Right atrium auricular region (tissue), 2 donors: ENCODE data around the gene PGBD5. TPM values are rescaled to one million over a fixed set of nuclear protein-coding genes. Genes with fewer than 3 reads are reported as not detected.
A peak's percentile ranks its signal among the peaks of the same experiment; 100 is the strongest.

Experiments used
- DNase-seq: peaks from one replicate; pipeline ENCODE4 v3.0.0-alpha.2; 2019; ENCODE audit warnings: low spot score
- H3K27ac ChIP-seq, 2 donors: fragments of 200-600 bp; sonication (generic); 1 replicate in 1 of 2; 2 replicates in 1 of 2; pipeline ENCODE4 v1.5.1; 2016 to 2019
- H3K27me3 ChIP-seq, 2 donors: fragments of 200-600 bp; sonication (generic); one replicate each; pipeline versions ENCODE4 v1.5.1 to v1.6.0; 2017 to 2019
- H3K36me3 ChIP-seq: fragments of 200-600 bp; sonication (generic); one replicate; pipeline ENCODE4 v1.5.1; 2016
- H3K4me1 ChIP-seq, 2 donors: fragments of 200-600 bp; sonication (generic); one replicate each; pipeline versions ENCODE4 v1.5.1 to v1.6.0; 2017 to 2019
- H3K4me3 ChIP-seq, 2 donors: fragments of 200-600 bp; sonication (generic); 1 replicate in 1 of 2; 2 replicates in 1 of 2; pipeline ENCODE4 v1.5.1; 2017 to 2019; ENCODE audit warnings: mild to moderate bottlenecking in 1 of 2, moderate library complexity in 1 of 2
- H3K9me3 ChIP-seq, 2 donors: fragments of 200-600 bp; sonication (generic); one replicate each; pipeline ENCODE4 v1.5.1; 2019
- CTCF ChIP-seq, 2 donors: fragments of 200-600 bp; sonication (generic); IDR thresholded peaks; one replicate each; pipeline ENCODE4 v1.5.1; 2019; ENCODE audit warnings: antibody characterized with exemption in 2 of 2
- total RNA-seq, 2 donors: library from RNA; depleted of rRNA; stranded (reverse); fragments of >200 nt; gene quantifications; one replicate each; pipeline ENCODE4 v1.1.0, GENCODE V29; 2016

Gene PGBD5
- total RNA-seq, 2 donors from 2014 or later: 13.2 to 18.5 TPM

- Histone ChIP-seq H3K27me3 (no peaks in the 10 kb centered on the region), H3K4me1 (peaks cover 0 to 23% of the 10 kb centered on the region in 2 donors), H3K4me3 (no peak overlapping the region), H3K27ac (peak overlapping the region; percentile 73 to 77), H3K36me3 (no peaks in the 10 kb centered on the region), H3K9me3 (no peaks in the 10 kb centered on the region)
- no peak for DNase-seq
- no peak for TF ChIP-seq CTCF (IDR thresholded peaks at IDR 0.05)
Observed at GRCh38 chr1:230322967-230323547, 103.1 kb downstream of the PGBD5 start.

GRCh38 chr1:230322421-230322756, 103.7 kb downstream of the PGBD5 start:
- TF ChIP-seq CTCF (IDR thresholded peaks at IDR 0.05): no peak
- Histone ChIP-seq H3K4me1 (peaks cover 0 to 24% of the 10 kb centered on the region in 2 donors), H3K4me3 (no peak overlapping the region), H3K27ac (peak overlapping the region; percentile 73 to 77), H3K9me3 (no peaks in the 10 kb centered on the region), H3K36me3 (no peaks in the 10 kb centered on the region), H3K27me3 (no peaks in the 10 kb centered on the region)
- DNase-seq: no peak

GRCh38 chr1:230321741-230322420, 104.3 kb downstream of the PGBD5 start:
- H3K4me1 ChIP-seq: peaks cover 0 to 19% of the 10 kb centered on the region in 2 donors
- H3K27me3 ChIP-seq: no peaks in the 10 kb centered on the region
- H3K4me3 ChIP-seq: no peak overlapping the region
- DNase-seq: no peak
- no peaks in the 10 kb centered on the region for H3K9me3 ChIP-seq
- no peaks in the 10 kb centered on the region for H3K36me3 ChIP-seq
- H3K27ac ChIP-seq: peak overlapping the region; percentile 73 to 77
- no peak for TF ChIP-seq CTCF (IDR thresholded peaks at IDR 0.05)

- H3K9me3 ChIP-seq: no peaks in the 10 kb centered on the region
- no peak for DNase-seq
- no peaks in the 10 kb centered on the region for H3K27me3 ChIP-seq
- peak overlapping the region; percentile 73 to 77 for H3K27ac ChIP-seq
- peaks cover 0 to 17% of the 10 kb centered on the region in 2 donors for H3K4me1 ChIP-seq
- no peak for TF ChIP-seq CTCF (IDR thresholded peaks at IDR 0.05)
- no peak overlapping the region for H3K4me3 ChIP-seq
- no peaks in the 10 kb centered on the region for H3K36me3 ChIP-seq
Observed at GRCh38 chr1:230321341-230321740, 104.8 kb downstream of the PGBD5 start.

GRCh38 chr1:230320804-230321203, 105.3 kb downstream of the PGBD5 start:
- no peak for DNase-seq
- H3K9me3 ChIP-seq: no peaks in the 10 kb centered on the region
- H3K4me1 ChIP-seq: peaks cover 0 to 17% of the 10 kb centered on the region in 2 donors
- H3K27ac ChIP-seq: peak overlapping the region; percentile 73 to 77
- no peak overlapping the region for H3K4me3 ChIP-seq
- no peak for TF ChIP-seq CTCF (IDR thresholded peaks at IDR 0.05)
- no peaks in the 10 kb centered on the region for H3K27me3 ChIP-seq
- no peaks in the 10 kb centered on the region for H3K36me3 ChIP-seq
